Stromal cell of bone marrow (primary cell): ENCODE measurements around the gene WDR81.
A peak's percentile ranks its signal among the peaks of the same experiment; 100 is the strongest.
"Not testable (repeated sequence)": the region's sequence is repeated elsewhere in the genome, so short reads cannot be mapped to it uniquely, and the experiment has no call there.

ENCODE experiments used
- DNase-seq: peaks from one replicate; pipeline ENCODE4 v3.0.0-alpha.2; 2012; ENCODE audit warnings: low read depth

Gene WDR81

GRCh38 chr17:1730326-1731193, 6.1 kb downstream of the WDR81 start:
- peak; percentile 68 for DNase-seq

GRCh38 chr17:1731194-1731506, 6.6 kb downstream of the WDR81 start:
- DNase-seq = no peak

DNA sequence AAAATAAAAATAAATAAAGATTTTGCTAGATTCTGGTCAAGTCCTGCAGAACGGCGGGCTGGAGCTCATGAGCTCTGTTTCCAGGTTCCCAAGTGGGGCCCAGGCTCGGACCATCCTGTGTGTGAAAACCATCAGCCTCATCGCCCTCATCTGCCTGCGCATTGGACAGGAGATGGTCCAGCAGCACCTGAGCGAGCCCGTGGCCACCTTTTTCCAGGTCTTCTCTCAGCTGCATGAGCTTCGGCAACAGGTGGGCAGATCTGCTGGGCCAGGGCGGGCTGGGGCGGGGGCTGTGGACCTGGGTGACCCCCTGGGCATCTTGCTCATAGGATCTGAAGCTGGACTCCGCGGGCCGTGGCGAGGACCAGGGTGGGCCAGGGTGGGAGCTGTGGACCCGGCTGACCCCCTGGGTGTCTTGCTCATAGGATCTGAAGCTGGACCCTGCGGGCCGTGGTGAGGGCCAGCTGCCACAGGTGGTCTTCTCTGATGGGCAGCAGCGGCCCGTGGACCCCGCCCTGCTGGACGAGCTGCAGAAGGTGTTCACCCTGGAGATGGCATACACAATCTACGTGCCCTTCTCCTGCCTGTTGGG, 7.8 kb downstream of the WDR81 start:
- DNase-seq = no peak

DNA sequence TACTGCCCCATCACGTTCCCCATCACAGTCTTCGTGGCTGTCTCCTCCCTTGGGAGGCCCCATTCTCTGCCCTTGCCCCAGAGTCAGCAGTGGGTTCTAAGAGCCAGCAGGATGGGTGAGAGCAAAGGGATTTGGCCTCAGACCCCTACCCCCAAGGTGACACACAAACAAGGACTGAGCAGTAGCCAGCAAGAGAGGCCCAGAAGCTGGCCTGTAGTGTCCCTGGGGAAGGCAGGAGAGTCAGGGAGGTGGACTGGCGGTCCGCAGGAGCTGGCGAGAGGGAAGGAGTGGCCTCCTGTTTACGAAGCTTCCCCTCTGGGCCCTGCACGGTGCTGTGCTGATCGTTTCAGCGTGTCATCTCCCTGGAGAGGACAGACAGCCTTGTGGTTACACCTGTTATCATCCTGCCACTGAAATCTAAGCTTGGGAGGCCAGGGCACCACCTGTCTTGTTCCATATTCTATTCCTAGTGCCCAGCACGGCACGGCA, 8.4 kb downstream of the WDR81 start:
- no peak for DNase-seq

- DNase-seq = no peak
These were observed 9.3 kb downstream of the WDR81 start for GRCh38 chr17:1733759-1734158.

- DNase-seq = no peak
These were observed 10.9 kb downstream of the WDR81 start for GRCh38 chr17:1735418-1735817.

DNA sequence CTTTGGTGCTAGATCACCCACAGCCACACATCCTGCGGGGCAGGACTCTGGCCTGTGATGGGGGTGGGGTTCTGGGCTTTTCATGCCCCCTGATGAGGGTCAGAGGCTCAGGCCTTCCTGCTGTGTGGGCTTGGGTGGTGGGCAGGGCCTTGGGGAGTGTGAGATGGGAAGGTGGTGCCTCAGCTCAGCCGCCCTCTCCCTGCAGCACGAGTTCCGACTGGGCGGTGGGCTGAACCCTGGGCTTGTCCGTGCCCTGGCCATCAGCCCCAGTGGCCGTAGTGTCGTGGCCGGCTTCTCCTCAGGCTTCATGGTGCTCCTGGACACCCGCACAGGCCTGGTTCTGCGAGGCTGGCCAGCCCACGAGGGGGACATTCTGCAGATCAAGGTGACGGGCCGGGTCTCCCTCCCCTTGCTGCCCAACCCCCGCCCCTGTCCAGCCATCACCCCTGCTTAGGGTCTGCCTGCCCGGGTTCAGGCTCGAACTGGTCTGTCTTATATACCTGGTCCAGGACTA, 11.4 kb downstream of the WDR81 start:
- no peak for DNase-seq

GRCh38 chr17:1736348-1737281, 12.1 kb downstream of the WDR81 start:
- no peak for DNase-seq

GRCh38 chr17:1737531-1738291, 13.2 kb downstream of the WDR81 start:
- no peak for DNase-seq

GRCh38 chr17:1741899-1742298, 17.4 kb downstream of the WDR81 start:
- DNase-seq = not testable (repeated sequence)

- no peak for DNase-seq
These were observed 18.0 kb downstream of the WDR81 start, which contains the start of gene SERPINF2 for GRCh38 chr17:1742371-1743087. TSS of gene SERPINF2 (plus strand) at chr17:1742871. CDS start at chr17:1744996, 2,125 bp downstream.

GRCh38 chr17:1743088-1743439, 18.6 kb downstream of the WDR81 start:
- no peak for DNase-seq

GRCh38 chr17:1744551-1745512, 20.3 kb downstream of the WDR81 start:
- no peak for DNase-seq

- DNase-seq = no peak
These were observed 21.1 kb downstream of the WDR81 start for GRCh38 chr17:1745513-1746020.

DNA sequence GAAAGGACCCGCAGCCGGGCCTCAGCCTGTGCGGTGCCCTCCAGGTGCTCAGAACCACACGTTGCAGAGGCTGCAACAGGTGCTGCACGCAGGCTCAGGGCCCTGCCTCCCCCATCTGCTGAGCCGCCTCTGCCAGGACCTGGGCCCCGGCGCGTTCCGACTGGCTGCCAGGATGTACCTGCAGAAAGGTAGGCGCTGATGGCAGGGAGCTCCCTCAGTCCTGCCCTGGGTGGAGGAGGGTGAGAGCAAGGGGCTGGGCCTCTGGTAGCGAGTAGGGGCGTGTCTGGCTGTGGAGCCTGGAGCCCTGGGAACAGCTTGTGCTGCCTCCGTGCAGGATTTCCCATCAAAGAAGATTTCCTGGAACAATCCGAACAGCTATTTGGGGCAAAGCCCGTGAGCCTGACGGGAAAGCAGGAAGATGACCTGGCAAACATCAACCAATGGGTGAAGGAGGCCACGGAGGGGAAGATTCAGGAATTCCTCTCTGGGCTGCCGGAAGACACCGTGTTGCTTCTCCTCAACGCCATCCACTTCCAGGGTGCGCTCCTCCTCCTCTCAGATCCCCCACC, 22.6 kb downstream of the WDR81 start:
- DNase-seq = no peak

- no peak for DNase-seq
These were observed 26.1 kb downstream of the WDR81 start for GRCh38 chr17:1750628-1751027.

DNA sequence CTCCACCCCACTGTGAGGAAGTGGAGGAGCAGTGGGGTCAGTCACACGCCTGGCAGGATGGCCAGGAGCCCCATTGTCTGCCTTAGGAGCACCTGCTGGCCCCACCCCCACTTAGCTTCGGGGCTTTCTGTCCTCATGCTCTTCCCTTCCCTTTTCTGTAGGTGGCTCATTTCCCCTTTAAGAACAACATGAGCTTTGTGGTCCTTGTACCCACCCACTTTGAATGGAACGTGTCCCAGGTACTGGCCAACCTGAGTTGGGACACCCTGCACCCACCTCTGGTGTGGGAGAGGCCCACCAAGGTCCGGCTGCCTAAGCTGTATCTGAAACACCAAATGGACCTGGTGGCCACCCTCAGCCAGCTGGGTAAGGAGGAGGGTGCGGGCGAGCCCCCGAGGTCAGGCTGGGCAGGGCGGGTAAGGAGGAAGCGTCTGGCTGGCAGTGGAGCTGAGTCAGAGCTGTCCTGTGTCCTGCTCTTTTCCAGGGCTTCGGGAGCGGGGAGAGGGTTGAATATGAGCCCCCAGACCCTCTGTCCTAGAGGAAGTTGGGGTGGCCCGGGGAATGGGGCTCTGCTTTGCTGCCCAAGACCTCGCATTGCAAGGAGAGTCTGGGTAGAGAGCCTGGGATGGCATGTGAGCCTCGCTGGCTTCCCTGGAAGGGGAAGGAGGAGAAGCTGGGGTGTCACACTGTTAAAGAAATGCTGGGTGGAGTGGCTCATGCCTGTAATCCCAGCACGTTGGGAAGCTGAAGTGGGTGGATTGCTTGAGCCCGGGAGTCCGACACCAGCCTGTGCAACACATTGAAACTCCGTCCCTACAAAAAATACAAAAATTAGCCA, 28.1 kb downstream of the WDR81 start:
- no peak for DNase-seq

DNA sequence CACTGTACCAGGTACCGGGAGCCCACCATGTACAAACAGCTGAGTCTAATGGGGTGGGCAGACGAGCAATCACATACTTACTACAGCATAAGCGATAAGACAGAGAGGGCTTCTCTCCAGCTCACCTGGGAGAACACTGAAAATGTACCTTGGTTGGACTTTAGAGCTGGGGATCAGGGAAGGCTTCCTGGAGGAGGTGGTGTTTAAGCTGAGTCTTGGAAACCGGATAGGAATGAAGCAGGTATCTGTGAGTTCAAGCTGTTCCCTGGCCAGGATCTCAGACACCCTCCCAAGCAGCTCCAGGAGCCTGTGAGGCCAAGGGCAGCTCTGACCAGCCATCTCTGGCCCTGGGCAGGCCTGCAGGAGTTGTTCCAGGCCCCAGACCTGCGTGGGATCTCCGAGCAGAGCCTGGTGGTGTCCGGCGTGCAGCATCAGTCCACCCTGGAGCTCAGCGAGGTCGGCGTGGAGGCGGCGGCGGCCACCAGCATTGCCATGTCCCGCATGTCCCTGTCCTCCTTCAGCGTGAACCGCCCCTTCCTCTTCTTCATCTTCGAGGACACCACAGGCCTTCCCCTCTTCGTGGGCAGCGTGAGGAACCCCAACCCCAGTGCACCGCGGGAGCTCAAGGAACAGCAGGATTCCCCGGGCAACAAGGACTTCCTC, 29.4 kb downstream of the WDR81 start:
- no peak for DNase-seq
